ENCODE data around the gene ADSS1.
A peak's percentile ranks its signal among the peaks of the same experiment; 100 is the strongest.

The ADSS1 gene

GRCh38 chr14:104776961-104777807 is 53.2 kb downstream of the ADSS1 start:
- FAIRE-seq (peak; percentile 63), DNase-seq (ENCODE audit: insufficient read length, low spot score) (no peak)

DNA sequence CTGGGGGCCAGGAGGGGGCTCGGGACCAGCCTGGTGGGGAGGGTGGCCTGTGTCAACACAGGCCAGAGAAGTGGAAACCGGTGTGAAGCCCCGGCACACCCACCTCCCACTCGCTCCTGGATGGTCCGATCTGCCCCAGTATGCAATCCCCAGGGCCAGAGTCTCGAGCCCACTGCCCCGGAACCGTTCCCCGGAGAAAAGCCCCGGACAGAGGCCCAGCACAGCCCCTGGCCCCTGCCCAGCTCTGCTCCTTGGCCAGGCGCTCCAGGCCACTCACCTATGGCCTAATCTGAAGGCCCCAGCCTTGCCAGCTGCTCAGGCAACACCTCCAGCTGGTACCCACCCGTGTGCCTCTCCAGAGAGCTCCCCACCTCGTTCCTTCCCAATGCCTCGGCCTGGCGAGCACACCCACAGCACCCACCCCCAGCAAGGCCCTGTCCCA is 53.8 kb downstream of the ADSS1 start:
- FAIRE-seq (no peak), DNase-seq (ENCODE audit: insufficient read length, low spot score) (no peak)

GRCh38 chr14:104778694-104779331 is 54.8 kb downstream of the ADSS1 start:
- FAIRE-seq, result no peak

DNA sequence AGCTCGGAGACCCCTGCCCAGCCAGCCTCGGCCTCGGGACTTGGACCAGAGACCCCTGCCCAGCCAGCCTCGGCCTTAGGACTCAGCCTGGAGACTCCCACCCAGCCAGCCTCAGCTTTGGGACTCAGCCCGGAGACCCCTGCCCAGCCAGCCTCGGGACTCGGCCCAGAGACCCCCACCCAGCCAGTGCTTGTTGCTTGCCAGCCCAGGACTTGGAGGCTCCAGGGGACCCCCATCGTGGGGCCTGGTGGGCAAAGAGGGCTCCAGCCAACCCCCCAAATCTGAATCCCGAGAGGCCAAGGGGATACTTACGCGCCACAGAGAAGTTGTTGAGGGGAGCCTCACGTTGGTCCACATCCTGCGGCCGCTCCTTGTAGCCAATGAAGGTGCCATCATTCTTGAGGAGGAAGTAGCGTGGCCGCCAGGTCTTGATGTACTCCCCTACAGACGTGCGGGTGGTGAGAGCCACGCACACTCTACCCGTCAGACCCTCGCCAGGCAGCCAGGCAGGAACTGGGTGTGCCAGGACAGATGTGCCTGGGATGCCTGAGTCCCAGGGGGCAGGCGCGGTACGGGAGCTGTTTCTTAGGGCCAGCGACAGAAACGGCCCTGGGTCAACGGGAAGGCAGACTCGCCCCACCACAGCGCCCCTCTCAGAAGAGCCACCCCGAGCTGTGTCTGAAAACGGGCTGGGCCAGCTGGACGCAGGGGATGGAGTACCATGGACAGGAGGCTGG is 55.9 kb downstream of the ADSS1 start:
- FAIRE-seq, result peak; percentile 4
- DNase-seq (ENCODE audit: insufficient read length, low spot score), result no peak

More at GRCh38 chr14:104778694-104779331, 54.8 kb downstream of the ADSS1 start:
- DNase-seq (ENCODE audit: insufficient read length, low spot score), result no peak

DNA sequence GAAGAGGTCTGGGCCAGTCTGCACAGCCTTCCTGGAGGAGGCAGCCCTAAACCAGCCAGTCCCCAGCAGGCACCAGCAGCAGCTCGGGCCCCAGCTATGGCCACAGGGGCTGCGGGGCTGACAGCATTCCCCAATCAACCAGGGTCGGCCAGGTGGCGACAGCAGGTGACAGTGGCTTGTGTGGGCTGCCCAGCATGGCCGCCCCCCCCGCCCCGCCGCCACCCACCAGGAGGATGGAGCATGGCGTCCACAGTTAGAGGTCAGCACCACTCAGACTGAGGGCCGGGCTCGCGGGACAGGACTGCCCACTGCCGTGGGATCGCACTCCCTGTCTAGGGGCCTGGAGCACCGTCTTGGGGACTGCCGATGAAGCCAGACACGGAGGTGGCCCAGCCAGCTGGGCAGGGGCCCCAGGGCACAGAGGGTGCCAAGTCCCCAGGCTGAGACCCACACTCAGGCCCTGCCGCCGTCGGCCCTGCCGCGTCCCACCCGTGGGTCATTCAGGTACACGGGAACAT is 56.5 kb downstream of the ADSS1 start:
- FAIRE-seq (no peak), DNase-seq (ENCODE audit: insufficient read length, low spot score) (no peak)

DNA sequence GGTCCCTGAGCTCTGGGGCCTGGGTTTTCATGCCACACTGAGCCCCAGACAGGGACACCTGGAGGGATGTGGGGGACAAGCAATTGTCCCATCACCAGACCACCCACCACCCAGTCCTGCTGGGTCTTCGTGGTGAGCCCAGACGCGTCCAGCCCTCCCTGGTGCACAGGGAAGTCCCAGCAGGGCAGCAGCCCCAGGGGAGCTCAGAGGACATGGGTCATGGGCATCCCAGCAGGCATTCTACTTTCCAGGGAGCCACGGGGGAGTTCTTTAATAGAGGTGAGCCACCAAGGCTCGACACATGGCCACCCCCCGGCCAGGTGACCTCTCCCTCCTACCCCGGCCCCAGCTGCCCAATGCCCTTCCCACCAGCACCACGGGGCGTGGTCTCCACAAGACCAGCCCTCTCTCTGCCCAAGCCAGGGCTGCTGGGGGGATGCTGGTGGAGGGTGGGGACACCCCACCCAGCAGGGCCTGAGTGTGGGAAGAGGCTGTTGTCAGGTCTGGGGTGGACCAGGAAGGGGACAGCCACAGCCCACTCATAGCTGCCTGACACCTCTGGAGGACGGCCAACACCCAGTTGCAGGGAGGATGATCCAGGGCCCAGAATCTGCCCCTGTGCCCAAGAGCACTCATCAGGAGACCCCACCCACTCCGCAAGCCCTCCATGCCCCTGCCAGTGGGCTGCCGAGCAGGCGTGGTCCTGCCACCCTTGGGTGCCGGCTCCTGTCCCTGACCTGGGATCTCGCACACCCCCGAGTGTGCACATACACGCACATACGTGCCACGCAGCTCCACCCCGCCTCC is 57.4 kb downstream of the ADSS1 start:
- FAIRE-seq (no peak), DNase-seq (ENCODE audit: insufficient read length, low spot score) (no peak)

GRCh38 chr14:104782086-104782807 is 58.2 kb downstream of the ADSS1 start:
- no peak for FAIRE-seq
- DNase-seq (ENCODE audit: insufficient read length, low spot score), result no peak

- FAIRE-seq, result no peak
Observed at GRCh38 chr14:104782808-104783139, 58.7 kb downstream of the ADSS1 start.

GRCh38 chr14:104783484-104784217 is 59.6 kb downstream of the ADSS1 start:
- no peak for DNase-seq (ENCODE audit: insufficient read length, low spot score)
- no peak for FAIRE-seq

More at GRCh38 chr14:104782808-104783139, 58.7 kb downstream of the ADSS1 start:
- no peak for DNase-seq (ENCODE audit: insufficient read length, low spot score)

- no peak for DNase-seq (ENCODE audit: insufficient read length, low spot score)
- FAIRE-seq, result no peak
Observed at GRCh38 chr14:104784218-104784568, 60.2 kb downstream of the ADSS1 start.

DNA sequence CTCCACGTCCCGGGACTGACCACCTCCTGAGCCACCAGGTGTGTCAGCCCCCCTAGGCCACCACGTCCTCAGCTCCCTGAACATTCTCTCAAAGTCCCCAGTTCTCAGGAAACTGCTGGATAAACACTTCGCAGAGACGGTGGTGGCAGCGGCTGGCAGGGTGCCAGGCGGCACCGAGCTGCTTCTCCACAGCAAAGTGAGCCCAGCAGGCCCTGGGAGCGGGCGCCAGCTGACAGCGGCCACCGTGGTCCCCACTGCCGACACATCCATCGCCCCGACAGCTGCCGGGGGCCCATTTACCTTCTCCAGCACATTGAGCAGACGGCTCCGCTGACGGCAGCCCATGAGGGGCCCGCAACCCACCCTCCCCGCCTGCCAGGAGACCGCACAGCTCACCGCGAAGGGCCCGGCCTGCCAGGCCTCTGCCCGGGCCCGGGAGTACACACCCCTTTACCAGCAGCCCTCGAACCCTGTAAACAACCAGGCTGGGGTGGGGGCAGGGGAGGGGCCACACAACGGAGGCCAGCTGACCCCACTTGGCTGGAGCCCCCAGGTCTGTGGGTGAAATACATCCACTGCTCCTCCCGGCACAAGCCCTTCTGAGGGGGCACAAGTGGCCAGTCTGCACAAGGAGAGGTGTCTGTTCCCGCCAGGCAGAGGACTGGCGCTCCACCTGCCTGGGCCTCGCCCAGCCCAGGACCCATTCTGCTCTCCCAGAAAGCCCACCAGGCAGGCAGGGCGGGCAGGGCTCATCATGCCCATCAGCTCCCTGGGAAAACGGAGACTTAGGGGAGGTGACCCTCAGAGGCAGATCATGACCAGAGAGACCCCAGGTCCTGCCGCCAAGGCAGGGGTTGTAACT is 61.0 kb downstream of the ADSS1 start:
- FAIRE-seq (no peak), DNase-seq (ENCODE audit: insufficient read length, low spot score) (no peak)

DNA sequence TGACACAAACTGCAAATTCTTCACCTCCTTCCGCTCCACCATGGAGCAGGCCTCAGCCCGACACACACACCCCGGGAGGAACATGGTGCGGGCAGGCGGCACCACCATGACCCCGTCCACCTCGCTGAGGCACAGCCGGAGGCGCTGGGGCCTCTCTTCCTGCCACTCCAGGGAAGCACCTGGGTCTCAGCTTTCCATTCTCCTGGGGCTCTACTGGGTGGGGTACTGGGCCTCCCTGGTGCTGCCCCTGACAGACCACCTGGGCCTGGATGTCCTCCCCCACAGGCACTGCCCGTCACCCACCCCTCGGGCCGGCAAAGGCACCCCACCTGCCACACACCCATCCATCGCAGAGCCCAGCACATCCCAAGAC is 61.7 kb downstream of the ADSS1 start:
- no peak for DNase-seq (ENCODE audit: insufficient read length, low spot score)
- no peak for FAIRE-seq

GRCh38 chr14:104786091-104786586 is 62.1 kb downstream of the ADSS1 start:
- DNase-seq (ENCODE audit: insufficient read length, low spot score), result no peak
- no peak for FAIRE-seq

DNA sequence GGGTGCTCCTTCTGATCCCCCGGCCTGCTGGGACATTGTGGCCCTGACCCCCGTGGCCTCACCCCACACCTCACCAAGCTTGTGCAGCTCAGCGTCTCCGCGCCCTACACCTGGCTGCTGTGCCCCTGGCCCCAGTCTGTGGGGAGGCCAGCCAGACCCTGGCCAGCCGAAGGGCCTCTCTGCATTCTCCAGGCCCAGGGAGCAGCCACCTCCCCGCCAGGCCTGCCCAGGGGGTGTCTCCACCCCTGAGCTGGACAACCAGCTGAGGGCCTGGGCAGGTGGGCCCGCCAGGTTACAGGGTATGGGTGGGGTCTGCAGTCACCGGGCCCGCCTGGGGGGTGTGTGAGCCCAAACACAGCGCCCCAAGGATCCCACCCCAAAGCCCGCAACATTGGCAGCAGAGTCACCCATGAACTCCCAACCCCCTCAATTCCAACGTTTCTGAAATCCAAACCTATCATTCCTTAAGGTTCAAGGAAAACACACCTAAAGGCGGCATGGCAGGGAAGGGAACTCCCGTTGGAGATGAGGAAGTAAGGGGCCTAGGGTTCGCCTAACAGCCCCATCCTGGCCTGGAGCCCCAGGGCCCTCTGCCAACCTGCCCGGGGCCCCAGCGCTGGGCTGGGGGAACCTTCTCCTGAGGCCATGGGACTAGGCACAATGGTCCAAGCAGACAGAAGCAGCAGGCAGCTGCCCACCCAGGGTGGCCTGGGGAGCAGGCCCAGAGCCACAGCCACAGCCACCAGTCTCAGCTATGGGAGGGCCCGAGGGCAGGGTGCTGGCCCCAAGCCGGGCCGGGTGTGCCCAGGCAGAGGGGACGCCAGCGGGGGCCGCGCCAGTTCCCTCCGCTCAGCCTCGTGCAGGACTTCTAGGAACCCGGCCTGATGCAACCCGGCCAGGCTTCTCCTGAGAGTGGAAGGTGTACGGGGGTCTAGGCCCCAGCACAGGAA is 63.0 kb downstream of the ADSS1 start:
- no peak for DNase-seq (ENCODE audit: insufficient read length, low spot score)
- FAIRE-seq, result no peak

DNA sequence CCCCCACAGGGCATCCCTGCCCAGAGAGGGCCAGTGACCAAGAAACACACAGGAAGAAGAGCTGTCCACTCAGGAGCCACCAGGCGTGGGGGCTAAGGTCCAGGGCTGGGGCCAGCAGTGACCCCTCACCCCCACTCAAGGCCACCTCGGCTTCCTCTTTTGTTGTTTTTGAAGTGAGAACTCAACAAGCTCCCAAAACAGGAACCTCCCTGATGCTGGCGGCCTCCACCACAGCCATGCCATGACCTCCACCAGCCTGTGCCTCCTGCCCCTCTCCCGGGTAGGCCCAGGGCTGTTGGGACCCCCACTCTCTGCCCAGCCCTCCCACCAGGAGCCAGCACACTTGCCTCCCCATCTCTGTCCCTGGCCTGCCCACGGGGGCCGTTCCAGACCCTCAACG is 63.7 kb downstream of the ADSS1 start:
- DNase-seq (ENCODE audit: insufficient read length, low spot score), result no peak
- FAIRE-seq, result no peak

DNA sequence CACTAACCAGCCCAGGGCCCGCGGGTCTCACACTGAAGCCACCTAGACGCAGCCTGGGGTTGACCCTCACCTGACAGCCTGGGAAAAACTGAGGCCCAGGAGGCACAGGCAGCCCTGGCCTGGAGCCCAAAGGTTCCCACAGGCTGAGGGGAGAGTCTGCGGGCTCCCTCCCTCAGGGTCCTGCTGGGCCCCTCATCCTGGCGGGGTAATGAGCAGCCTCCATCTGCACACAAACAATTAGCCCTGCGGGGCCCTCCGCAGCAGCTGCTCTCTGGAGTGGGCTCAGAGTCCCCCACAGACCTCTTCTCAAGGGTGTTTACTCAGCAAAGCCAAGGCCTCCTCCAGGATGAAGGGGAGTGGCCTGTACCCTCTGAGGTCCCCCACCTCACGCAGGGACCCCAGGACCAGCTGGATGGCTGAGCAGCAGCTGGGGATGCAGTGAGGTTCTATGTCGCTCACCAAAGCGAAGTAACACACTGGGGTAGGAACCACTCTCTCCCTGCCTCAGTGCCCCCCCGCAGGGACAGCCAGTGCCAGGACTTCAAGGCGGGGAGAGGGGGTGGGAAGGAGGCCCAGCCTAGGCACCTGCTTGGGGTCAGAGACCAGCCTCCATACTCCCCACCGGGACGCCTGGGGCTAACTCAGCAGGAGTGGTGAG is 64.3 kb downstream of the ADSS1 start:
- no peak for FAIRE-seq
- DNase-seq (ENCODE audit: insufficient read length, low spot score), result no peak

Measured in HTR-8/SVneo (cell line).